Measurements from ENCODE around the gene FAM193A.

The FAM193A gene

DNA sequence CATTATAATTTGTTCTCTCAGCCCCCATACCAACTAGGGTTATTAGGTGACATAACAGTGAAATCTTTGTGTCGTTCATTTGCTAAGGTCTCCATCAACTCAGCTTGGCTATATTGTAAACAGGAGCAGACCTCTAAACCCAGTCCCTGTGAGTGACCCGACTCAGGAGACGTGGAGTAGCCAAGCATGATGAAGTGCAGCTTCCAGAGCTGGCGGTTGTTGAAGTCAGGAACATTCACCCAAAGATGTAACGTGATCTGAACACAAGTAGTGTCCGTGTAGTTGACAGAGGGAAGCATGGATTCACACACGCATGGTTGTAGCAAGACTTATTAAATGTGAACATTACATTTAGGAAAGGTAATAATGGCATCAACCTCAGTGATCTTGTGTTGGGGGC is 102.3 kb downstream of the FAM193A start:
- DNase-seq (ENCODE audit: low read depth, low spot score): no peak
- Histone ChIP-seq H3K36me3 (ENCODE audit: insufficient read depth, low read length) (peaks cover 58% of the 10 kb centered on the region), H3K27ac (no peak overlapping the region), H3K9me3 (ENCODE audit: low read depth, low read length) (no peaks in the 10 kb centered on the region), H3K4me3 (no peak overlapping the region), H3K9ac (ENCODE audit: insufficient read length) (no peak overlapping the region)
- TF ChIP-seq EZH2 (IDR thresholded peaks at IDR 0.05) (no peak), FOXP2 (optimal IDR thresholded peaks at IDR 0.05; ENCODE audit: control extremely low read depth, extremely low read length, insufficient read depth) (no peak), POLR2AphosphoS5 (IDR thresholded peaks at IDR 0.05; ENCODE audit: borderline replicate concordance, low read depth, low read length) (no peak)

DNA sequence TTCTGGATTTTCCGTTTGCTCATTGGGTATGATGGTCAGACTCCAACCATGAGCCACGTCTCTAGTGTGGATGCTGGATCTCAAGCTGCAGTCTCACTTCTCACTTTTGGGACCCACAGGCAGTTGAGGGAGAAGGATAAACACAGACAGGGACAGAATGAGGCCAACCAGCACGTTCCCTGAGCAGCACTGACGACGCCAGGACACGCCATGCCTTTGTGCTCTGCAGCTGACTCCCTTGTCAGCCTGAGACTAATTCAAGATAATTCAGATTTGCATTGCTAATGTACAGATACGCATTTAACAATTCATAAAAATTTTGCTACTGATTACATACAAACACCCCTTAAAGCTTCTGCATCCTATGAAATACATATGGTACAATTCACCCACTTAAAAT is 106.5 kb downstream of the FAM193A start:
- Histone ChIP-seq H3K36me3 (ENCODE audit: insufficient read depth, low read length) (peaks cover 62% of the 10 kb centered on the region), H3K27ac (no peak overlapping the region), H3K4me3 (no peak overlapping the region), H3K9ac (ENCODE audit: insufficient read length) (no peak overlapping the region), H3K9me3 (ENCODE audit: low read depth, low read length) (no peaks in the 10 kb centered on the region)
- DNase-seq (ENCODE audit: low read depth, low spot score): no peak
- TF ChIP-seq EZH2 (IDR thresholded peaks at IDR 0.05) (no peak), FOXP2 (optimal IDR thresholded peaks at IDR 0.05; ENCODE audit: control extremely low read depth, extremely low read length, insufficient read depth) (no peak), POLR2AphosphoS5 (IDR thresholded peaks at IDR 0.05; ENCODE audit: borderline replicate concordance, low read depth, low read length) (no peak)

DNA sequence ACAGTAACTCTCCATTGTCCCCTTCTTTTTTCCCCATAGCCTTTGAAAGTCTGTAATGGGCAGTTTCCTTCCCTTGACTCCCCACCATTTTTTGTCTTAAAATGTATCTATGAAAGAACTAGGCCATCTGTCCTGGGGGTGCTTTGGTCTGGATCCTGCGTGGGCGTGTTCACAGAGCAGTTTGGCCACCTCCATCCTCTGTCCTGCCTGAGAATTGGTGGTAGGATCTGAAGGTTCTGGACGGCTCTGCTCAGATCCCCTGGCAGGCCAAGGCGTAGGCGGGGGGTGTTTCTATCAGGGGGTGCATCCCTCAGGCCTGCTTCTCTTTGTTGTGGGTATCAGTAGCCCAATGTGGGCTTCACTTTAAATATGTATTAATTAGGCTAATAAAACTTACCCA is 107.1 kb downstream of the FAM193A start:
- peaks cover 64% of the 10 kb centered on the region for H3K36me3 ChIP-seq (ENCODE audit: insufficient read depth, low read length)

DNA sequence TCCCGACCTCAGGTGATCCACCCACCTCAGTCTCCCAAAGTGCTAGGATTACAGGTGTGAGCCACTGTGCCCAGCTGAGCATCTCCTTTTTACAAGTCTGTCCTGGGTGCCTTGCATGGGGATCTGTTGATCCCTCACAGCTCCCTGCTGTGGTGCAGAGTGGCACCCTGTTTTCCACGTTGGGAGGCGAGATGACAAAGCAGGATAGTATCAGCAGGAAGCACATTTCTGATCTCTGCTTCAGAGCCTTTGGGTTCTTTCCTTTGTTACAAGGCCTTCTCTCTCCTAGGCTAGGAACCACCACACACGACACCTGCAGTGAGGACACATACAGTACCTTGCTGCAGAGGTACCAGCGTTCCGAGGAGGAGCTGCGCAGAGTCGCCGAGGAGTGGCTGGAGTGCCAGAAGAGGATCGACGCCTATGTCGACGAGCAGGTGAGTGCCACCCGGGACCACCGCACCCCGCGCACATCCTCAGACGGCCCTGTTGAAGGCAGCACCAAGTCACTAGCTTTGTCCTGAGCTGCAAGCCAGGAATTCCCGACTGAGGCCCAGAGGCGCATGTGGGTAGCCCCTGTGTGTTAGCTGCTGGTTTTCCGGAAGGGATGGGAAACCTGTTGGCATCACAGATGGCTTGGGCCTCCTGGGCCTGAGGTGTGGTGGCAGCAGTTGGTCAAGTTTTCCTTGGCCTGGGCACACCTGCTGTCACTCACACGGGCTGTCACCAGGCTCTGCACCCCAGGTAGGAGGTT is 110.1 kb downstream of the FAM193A start:
- no peak overlapping the region for H3K4me3 ChIP-seq
- DNase-seq (ENCODE audit: low read depth, low spot score): no peak
- no peak overlapping the region for H3K9ac ChIP-seq (ENCODE audit: insufficient read length)
- no peaks in the 10 kb centered on the region for H3K9me3 ChIP-seq (ENCODE audit: low read depth, low read length)
- TF ChIP-seq POLR2AphosphoS5 (IDR thresholded peaks at IDR 0.05; ENCODE audit: borderline replicate concordance, low read depth, low read length) (no peak), FOXP2 (optimal IDR thresholded peaks at IDR 0.05; ENCODE audit: control extremely low read depth, extremely low read length, insufficient read depth) (no peak)
- no peak overlapping the region for H3K27ac ChIP-seq
- peaks cover 67% of the 10 kb centered on the region for H3K36me3 ChIP-seq (ENCODE audit: insufficient read depth, low read length)

More for the DNA sequence above, 107.1 kb downstream of the FAM193A start:
- TF ChIP-seq EZH2 (IDR thresholded peaks at IDR 0.05) (no peak), POLR2AphosphoS5 (IDR thresholded peaks at IDR 0.05; ENCODE audit: borderline replicate concordance, low read depth, low read length) (no peak), FOXP2 (optimal IDR thresholded peaks at IDR 0.05; ENCODE audit: control extremely low read depth, extremely low read length, insufficient read depth) (no peak)
- no peak overlapping the region for H3K9ac ChIP-seq (ENCODE audit: insufficient read length)
- DNase-seq (ENCODE audit: low read depth, low spot score): no peak
- no peak overlapping the region for H3K27ac ChIP-seq
- no peak overlapping the region for H3K4me3 ChIP-seq
- H3K9me3 ChIP-seq (ENCODE audit: low read depth, low read length): no peaks in the 10 kb centered on the region

DNA sequence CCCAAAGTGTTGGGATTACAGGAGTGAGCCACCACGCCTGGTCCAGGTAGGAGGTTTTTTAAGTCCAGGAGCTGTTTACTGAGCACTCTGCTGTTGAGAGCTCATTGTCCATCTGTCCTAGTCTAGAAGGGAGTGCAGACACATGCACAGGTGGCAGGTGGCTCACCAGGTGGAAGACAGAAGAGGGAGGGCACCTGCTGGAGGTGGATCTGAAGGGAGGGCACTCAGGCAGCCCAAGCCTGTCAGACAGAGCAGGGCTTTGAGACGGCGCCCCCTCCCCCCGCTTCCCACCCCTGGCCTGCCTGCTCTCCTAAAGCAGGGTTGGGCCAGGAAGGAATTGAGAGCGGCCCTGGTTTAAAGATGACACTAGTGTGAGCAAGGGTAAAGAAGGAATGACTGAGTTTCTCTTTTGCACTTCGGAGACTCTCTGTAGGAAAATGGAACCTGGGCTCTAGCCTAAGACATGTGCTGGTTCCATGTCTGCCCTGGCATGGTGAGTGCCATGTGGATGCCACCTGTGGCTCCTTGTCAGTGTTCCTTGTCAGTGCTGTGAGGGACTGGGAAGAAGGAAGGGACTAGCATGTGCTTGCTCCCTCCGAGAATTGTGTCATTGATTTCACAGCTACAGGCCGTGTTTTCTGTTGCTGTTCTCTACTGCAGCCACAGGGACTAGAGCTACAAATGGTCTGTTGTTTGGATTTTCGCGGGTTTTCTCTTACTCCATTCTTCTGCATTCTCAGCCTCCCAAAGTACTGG is 111.1 kb downstream of the FAM193A start:
- DNase-seq (ENCODE audit: low read depth, low spot score): no peak
- no peaks in the 10 kb centered on the region for H3K9me3 ChIP-seq (ENCODE audit: low read depth, low read length)
- no peak overlapping the region for H3K9ac ChIP-seq (ENCODE audit: insufficient read length)
- H3K27ac ChIP-seq: no peak overlapping the region
- TF ChIP-seq POLR2AphosphoS5 (IDR thresholded peaks at IDR 0.05; ENCODE audit: borderline replicate concordance, low read depth, low read length) (no peak), EZH2 (IDR thresholded peaks at IDR 0.05) (no peak), FOXP2 (optimal IDR thresholded peaks at IDR 0.05; ENCODE audit: control extremely low read depth, extremely low read length, insufficient read depth) (no peak)
- peaks cover 69% of the 10 kb centered on the region for H3K36me3 ChIP-seq (ENCODE audit: insufficient read depth, low read length)
- H3K4me3 ChIP-seq: no peak overlapping the region

DNA sequence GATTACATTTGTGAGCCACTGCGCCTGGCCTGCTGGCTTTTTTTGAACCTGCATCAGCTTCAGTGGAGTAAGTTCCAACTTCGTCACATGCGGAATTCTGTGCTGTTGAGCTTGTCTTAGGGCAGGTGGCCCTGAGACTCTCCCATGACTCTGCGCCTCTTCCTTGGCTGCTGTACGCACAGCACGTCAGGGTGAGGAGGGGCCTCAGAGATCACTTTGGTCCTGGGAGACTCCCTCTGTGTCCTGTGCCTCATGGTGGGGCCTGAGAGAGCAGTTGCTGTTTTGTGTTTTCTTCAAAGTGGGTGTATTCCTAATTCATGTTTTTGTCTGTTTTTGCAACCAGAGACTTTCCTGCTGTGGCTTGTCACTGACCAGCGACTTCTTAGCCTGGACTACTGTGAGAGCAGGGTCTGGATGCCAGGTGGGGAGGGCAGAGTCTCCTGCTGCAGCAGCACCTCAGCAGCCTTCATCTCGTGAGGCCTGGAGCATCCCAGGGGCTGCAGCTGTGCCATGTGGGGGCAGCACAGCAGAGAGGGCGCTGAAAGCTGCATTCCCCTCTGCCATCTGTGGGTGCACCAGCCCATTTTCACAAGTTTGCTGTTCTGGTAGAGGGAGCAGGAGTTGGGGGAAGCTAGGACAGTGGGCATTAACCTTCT is 111.8 kb downstream of the FAM193A start:
- no peak for DNase-seq (ENCODE audit: low read depth, low spot score)
- TF ChIP-seq EZH2 (IDR thresholded peaks at IDR 0.05) (no peak), FOXP2 (optimal IDR thresholded peaks at IDR 0.05; ENCODE audit: control extremely low read depth, extremely low read length, insufficient read depth) (no peak), POLR2AphosphoS5 (IDR thresholded peaks at IDR 0.05; ENCODE audit: borderline replicate concordance, low read depth, low read length) (no peak)
- Histone ChIP-seq H3K27ac (no peak overlapping the region), H3K9me3 (ENCODE audit: low read depth, low read length) (no peaks in the 10 kb centered on the region), H3K36me3 (ENCODE audit: insufficient read depth, low read length) (peaks cover 66% of the 10 kb centered on the region), H3K9ac (ENCODE audit: insufficient read length) (no peak overlapping the region), H3K4me3 (no peak overlapping the region)

DNA sequence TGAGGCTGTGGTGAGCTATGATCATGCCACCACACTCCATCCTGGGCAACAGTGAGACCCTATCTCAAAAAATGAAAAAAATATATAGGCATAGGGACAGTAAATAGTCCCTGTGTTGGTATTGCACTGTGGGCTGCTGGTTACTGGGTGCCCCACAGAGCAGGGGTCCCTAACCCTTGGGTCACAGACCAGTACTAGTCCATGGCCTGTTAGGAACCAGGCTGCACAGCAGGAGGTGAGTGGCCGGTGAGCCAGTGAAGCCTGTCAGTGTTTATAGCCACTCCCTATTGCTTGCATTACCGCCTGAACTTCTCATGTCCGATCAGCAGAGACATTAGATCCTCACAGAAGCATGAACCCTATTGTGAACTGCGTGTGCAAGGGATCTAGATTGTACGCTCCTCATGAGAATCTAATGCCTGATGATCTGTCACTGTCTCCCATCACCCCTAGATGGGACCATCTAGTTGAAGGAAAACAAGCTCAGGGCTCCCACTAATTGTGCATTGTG is 113.2 kb downstream of the FAM193A start:
- H3K36me3 ChIP-seq (ENCODE audit: insufficient read depth, low read length): peaks cover 55% of the 10 kb centered on the region
- no peak overlapping the region for H3K27ac ChIP-seq
- no peak overlapping the region for H3K4me3 ChIP-seq
- no peak for DNase-seq (ENCODE audit: low read depth, low spot score)
- no peak overlapping the region for H3K9ac ChIP-seq (ENCODE audit: insufficient read length)
- H3K9me3 ChIP-seq (ENCODE audit: low read depth, low read length): no peaks in the 10 kb centered on the region
- TF ChIP-seq FOXP2 (optimal IDR thresholded peaks at IDR 0.05; ENCODE audit: control extremely low read depth, extremely low read length, insufficient read depth): no peak
- no peak for TF ChIP-seq EZH2 (IDR thresholded peaks at IDR 0.05)
- no peak for TF ChIP-seq POLR2AphosphoS5 (IDR thresholded peaks at IDR 0.05; ENCODE audit: borderline replicate concordance, low read depth, low read length)

DNA sequence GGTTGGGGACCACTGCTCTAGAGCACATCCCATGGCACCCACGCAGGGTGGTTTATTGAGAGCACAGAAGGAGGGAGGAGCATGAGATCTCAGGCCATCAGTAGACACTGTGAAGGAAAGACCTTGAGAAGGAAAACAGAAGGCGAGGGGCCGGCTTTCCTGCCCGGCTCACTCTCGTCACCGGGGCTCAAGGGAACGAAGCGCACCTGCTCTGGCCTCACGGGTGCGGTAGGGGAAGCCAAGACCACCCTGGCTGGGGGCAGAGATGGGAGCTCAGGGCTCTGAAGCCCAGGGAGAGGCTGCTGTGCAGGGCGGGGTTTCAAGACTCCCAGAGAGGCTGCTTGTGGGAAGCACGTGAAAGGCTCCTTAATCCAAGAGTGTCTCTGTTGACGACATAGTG is 113.8 kb downstream of the FAM193A start:
- no peaks in the 10 kb centered on the region for H3K9me3 ChIP-seq (ENCODE audit: low read depth, low read length)
- no peak overlapping the region for H3K9ac ChIP-seq (ENCODE audit: insufficient read length)
- TF ChIP-seq EZH2 (IDR thresholded peaks at IDR 0.05) (no peak), FOXP2 (optimal IDR thresholded peaks at IDR 0.05; ENCODE audit: control extremely low read depth, extremely low read length, insufficient read depth) (no peak), POLR2AphosphoS5 (IDR thresholded peaks at IDR 0.05; ENCODE audit: borderline replicate concordance, low read depth, low read length) (no peak)
- H3K36me3 ChIP-seq (ENCODE audit: insufficient read depth, low read length): peaks cover 56% of the 10 kb centered on the region
- no peak overlapping the region for H3K27ac ChIP-seq
- no peak overlapping the region for H3K4me3 ChIP-seq
- DNase-seq (ENCODE audit: low read depth, low spot score): no peak

Data from SK-N-MC (cell line).